Adrenal gland (tissue), 12 donors: Measurements from ENCODE around the gene ITPKB. TPM values are rescaled to one million over a fixed set of nuclear protein-coding genes. Genes with fewer than 3 reads are reported as not detected.
A peak's percentile ranks its signal among the peaks of the same experiment; 100 is the strongest.
"Not testable (repeated sequence)": the region's sequence is repeated elsewhere in the genome, so short reads cannot be mapped to it uniquely, and the experiment has no call there.

Source experiments
- DNase-seq, 7 donors: peaks; one replicate each; pipeline ENCODE4 v3.0.0-alpha.2; 2019 to 2020
- H3K27ac ChIP-seq, 5 donors: fragments of 200-600 bp; sonication (generic) in 4 of 5; 1 replicate in 3 of 5; 2 replicates in 2 of 5; pipeline versions ENCODE4 v1.5.1 to v1.8.0; 2016 to 2020; ENCODE audit warnings: mild to moderate bottlenecking in 1 of 5
- H3K27me3 ChIP-seq: fragments of 200-600 bp; 2 replicates; pipeline ENCODE4 v1.8.0; 2021
- H3K36me3 ChIP-seq, 2 donors: fragments of 200-600 bp; replicated peaks in 1 of 2; 1 replicate in 1 of 2; 2 replicates in 1 of 2; pipeline versions ENCODE4 v1.5.1 to v1.8.0; 2018 to 2022
- H3K4me1 ChIP-seq, 2 donors: fragments of 200-600 bp; replicated peaks in 1 of 2; 1 replicate in 1 of 2; 2 replicates in 1 of 2; pipeline versions ENCODE4 v1.5.1 to v1.8.0; 2018 to 2021
- H3K4me3 ChIP-seq, 4 donors: fragments of 200-600 bp; sonication (generic) in 3 of 4; one replicate each; pipeline ENCODE4 v1.5.1; 2016 to 2018
- H3K9me3 ChIP-seq, 3 donors: fragments of 200-600 bp; sonication (generic) in 1 of 3; replicated peaks in 1 of 3; 1 replicate in 2 of 3; 2 replicates in 1 of 3; pipeline versions ENCODE4 v1.5.1 to v1.8.0; 2016 to 2021
- POLR2A ChIP-seq, 2 donors: fragments of 450-650 bp; IDR thresholded peaks; one replicate each; pipeline ENCODE4 v1.6.1; 2017; ENCODE audit warnings: antibody characterized with exemption in 2 of 2, mild to moderate bottlenecking in 2 of 2, moderate library complexity in 1 of 2
- WGBS, 4 donors: extraction: QIAGEN DNeasy Blood & Tissue Kit in 2 of 4; methylation state at CpG; one replicate each; pipeline versions ENCODE4 v1.1.5 to v1.1.7; 2013 to 2017; 5-methylcytosine and 5-hydroxymethylcytosine counted together
- intact Hi-C, 2 donors: fragments of 100-400 bp; cut with DNase I; formaldehyde crosslinking; loops; one replicate each; pipeline versions ENCODE4 v1.14.1 to v1.15.0; 2022 to 2023
- polyA plus RNA-seq, 3 donors: library from polyadenylated mRNA; stranded (reverse); fragments of 200-250 nt in 2 of 3; fragments of 350-450 nt in 1 of 3; fragmentation: Illumina TruSeq in 1 of 3; extraction: RNeasy Lipid Tissue Mini Kit (QIAGEN cat#74804) in 1 of 3; gene quantifications; one replicate each; pipeline ENCODE4 v1.2.3, GENCODE V29; 2013 to 2014
- total RNA-seq, 9 donors: library from RNA; depleted of rRNA in 4 of 9; stranded (reverse); fragments of >200 nt in 4 of 9; fragments of 120-200 nt in 1 of 9; fragmentation: NEBNext Ultra II Directional in 1 of 9; extraction: Animal tissue kit (Norgen Biotek cat#: 25700) in 1 of 9; gene quantifications; one replicate each; pipeline versions ENCODE4 v1.1.0 to v1.2.4, GENCODE V29; 2013 to 2023
- TF ChIP-seq, protein P1 (sequence below), 6 experiments: fragments of 450-650 bp in 4 of 6; fragments of 200-600 bp in 2 of 6; sonication (generic) in 1 of 6; IDR thresholded peaks; 1 replicate in 5 of 6; 2 replicates in 1 of 6; pipeline versions ENCODE4 v1.5.1 to v1.8.0; 2016 to 2021; ENCODE audit warnings: antibody characterized with exemption in 6 of 6, mild to moderate bottlenecking in 2 of 6, moderate library complexity in 1 of 6
- donor health status: healthy with polysubstance abuse.
- donor health status: Bipolar disorder and iron deficiency.
- donor health status: DM: yes; HTN: yes; CAD: no.
- donor health status: DM: no; HTN: no; CAD: no.
- donor health status: DM: no; HTN: no; CAD: no.
- donor health status: DM: yes; HTN: yes; CAD: no.

The ITPKB gene
- total and polyA plus RNA-seq, 12 donors: 2.3 to 22.7 (median 13.0) TPM

- peaks cover 0 to under 1% of the 10 kb centered on the region in 2 donors for H3K36me3 ChIP-seq
- peak in 1 of 7 donors; percentile 10 for DNase-seq
- no peaks in the 10 kb centered on the region for H3K9me3 ChIP-seq
- WGBS, 4 donors: 92 to 97% (median 95%) methylated on average over 14 to 23 of the region's 23 CpGs
- intact Hi-C loops: loop anchor here in 1 of 2 donors (10.0 kb wide), 1 partner anchor 53 kb away; no protein-coding TSS in a partner anchor
- H3K27ac ChIP-seq: no peak overlapping the region
- H3K27me3 ChIP-seq: no peaks in the 10 kb centered on the region
- no peak overlapping the region for H3K4me3 ChIP-seq
- TF ChIP-seq, protein P1, sequence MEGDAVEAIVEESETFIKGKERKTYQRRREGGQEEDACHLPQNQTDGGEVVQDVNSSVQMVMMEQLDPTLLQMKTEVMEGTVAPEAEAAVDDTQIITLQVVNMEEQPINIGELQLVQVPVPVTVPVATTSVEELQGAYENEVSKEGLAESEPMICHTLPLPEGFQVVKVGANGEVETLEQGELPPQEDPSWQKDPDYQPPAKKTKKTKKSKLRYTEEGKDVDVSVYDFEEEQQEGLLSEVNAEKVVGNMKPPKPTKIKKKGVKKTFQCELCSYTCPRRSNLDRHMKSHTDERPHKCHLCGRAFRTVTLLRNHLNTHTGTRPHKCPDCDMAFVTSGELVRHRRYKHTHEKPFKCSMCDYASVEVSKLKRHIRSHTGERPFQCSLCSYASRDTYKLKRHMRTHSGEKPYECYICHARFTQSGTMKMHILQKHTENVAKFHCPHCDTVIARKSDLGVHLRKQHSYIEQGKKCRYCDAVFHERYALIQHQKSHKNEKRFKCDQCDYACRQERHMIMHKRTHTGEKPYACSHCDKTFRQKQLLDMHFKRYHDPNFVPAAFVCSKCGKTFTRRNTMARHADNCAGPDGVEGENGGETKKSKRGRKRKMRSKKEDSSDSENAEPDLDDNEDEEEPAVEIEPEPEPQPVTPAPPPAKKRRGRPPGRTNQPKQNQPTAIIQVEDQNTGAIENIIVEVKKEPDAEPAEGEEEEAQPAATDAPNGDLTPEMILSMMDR (IDR thresholded peaks at IDR 0.05): no peak
- TF ChIP-seq POLR2A (IDR thresholded peaks at IDR 0.05): no peak
- no peaks in the 10 kb centered on the region for H3K4me1 ChIP-seq
Measured at GRCh38 chr1:226641671-226642231, 97.3 kb downstream of the ITPKB start.

DNA sequence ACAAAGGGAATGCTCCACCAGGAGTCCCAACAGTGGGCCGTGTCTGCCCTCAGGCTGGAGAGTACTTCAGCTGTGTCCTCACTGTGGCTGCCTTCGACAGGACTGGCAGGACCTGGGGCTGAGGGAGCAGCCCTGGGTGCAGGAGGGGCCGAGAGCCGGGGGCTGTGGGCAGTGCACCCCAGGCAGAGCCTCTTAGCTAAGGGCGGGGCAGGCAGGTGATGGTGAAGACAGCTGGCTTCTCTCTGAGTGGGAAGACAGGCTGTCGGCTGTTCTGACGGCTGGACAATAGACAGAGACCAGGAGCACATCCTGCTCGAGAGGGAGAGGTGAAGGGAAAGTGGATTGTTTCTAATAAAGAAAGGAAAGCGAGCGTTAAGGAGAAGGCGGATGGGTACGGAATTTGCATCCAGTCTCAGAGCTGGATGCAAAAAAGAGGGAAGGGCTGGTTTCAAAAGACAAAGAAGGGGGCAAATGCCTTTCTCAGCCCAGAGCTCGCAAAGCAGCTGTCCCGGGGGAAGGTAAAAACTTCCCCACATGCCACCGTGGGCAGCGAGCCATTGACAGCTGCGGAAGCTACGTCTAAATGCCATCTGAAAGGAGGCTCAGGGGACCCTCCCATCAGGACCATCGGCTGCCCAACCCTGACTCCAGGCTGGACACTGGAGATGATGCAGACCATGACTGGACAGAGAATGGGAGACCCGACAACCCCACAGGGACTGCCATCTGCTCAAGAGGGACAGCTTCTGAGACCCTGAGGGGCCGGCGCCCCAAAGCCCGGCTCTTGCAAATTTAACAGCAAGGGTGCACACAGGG, 98.6 kb downstream of the ITPKB start:
- intact Hi-C loops: loop anchor here in 1 of 2 donors (10.0 kb wide), 1 partner anchor 54 kb away; no protein-coding TSS in a partner anchor
- H3K4me3 ChIP-seq: no peak overlapping the region
- no peaks in the 10 kb centered on the region for H3K4me1 ChIP-seq
- no peak overlapping the region for H3K27ac ChIP-seq
- H3K9me3 ChIP-seq: no peaks in the 10 kb centered on the region
- WGBS, 4 donors: 86 to 92% (median 90%) methylated on average over 20 to 23 of the region's 23 CpGs
- no peaks in the 10 kb centered on the region for H3K36me3 ChIP-seq
- no peak for TF ChIP-seq POLR2A (IDR thresholded peaks at IDR 0.05)
- TF ChIP-seq, protein P1 (IDR thresholded peaks at IDR 0.05): no peak
- no peaks in the 10 kb centered on the region for H3K27me3 ChIP-seq
- no peak for DNase-seq

GRCh38 chr1:226639631-226640061, 99.4 kb downstream of the ITPKB start:
- Histone ChIP-seq H3K27ac (no peak overlapping the region), H3K36me3 (no peaks in the 10 kb centered on the region)
- DNase-seq: peak in 1 of 7 donors; percentile 6

GRCh38 chr1:226639206-226639605, 99.9 kb downstream of the ITPKB start:
- H3K36me3 ChIP-seq, H3K27ac ChIP-seq, H3K4me1 ChIP-seq, H3K9me3 ChIP-seq, H3K4me3 ChIP-seq, H3K27me3 ChIP-seq: not testable (repeated sequence)
- intact Hi-C loops: loop anchor here in 1 of 2 donors (10.0 kb wide), 1 partner anchor 806 kb away; no protein-coding TSS in a partner anchor
- WGBS, 4 donors: 90 to 97% (median 92%) methylated on average over 6 to 8 of the region's 8 CpGs
- peak in 1 of 7 donors; percentile 3 for DNase-seq

More at GRCh38 chr1:226639631-226640061, 99.4 kb downstream of the ITPKB start:
- 83 to 97% (median 91%) methylated on average over 9 to 18 of the region's 18 CpGs for WGBS, 4 donors
- TF ChIP-seq, protein P1 (IDR thresholded peaks at IDR 0.05): no peak
- no peak for TF ChIP-seq POLR2A (IDR thresholded peaks at IDR 0.05)
- Histone ChIP-seq H3K4me1 (no peaks in the 10 kb centered on the region), H3K4me3 (no peak overlapping the region), H3K27me3 (no peaks in the 10 kb centered on the region), H3K9me3 (no peaks in the 10 kb centered on the region)
- intact Hi-C loops: loop anchor here (10.0 kb wide), 2 partner anchors 55 to 805 kb away; no protein-coding TSS in a partner anchor
